Stimulated activated CD8-positive, alpha-beta memory T cell treated with anti-CD3 and anti-CD28 coated beads, Interleukin-4, amount 100 ng/mL, for 24 hours (primary cell): ENCODE results near the gene WARS2.

Experiments
- DNase-seq: peaks from one replicate; pipeline ENCODE4 v3.0.0-alpha.2; 2020; ENCODE audit warnings: low read depth

The WARS2 gene

DNA sequence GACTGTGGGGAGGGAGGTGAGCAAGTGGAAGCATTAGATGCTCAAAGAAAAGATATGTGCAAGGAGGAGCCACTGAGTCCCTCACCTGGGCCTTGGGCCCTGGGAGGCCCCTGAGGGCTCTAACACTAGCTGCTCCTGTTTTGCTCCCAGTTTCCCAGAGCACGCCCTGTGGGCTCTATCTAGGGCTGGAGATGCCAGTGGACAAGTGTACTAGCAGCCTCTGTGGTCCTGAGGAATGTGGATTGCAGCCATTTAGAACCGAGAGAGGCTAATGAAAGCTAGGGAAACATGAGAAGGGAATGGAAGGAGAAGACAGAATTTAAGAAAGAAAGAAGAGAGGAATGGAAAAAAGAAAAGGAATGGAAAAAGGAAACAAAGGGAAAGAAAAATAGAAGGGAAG is 142.3 kb downstream of the WARS2 start:
- DNase-seq, result no peak

DNA sequence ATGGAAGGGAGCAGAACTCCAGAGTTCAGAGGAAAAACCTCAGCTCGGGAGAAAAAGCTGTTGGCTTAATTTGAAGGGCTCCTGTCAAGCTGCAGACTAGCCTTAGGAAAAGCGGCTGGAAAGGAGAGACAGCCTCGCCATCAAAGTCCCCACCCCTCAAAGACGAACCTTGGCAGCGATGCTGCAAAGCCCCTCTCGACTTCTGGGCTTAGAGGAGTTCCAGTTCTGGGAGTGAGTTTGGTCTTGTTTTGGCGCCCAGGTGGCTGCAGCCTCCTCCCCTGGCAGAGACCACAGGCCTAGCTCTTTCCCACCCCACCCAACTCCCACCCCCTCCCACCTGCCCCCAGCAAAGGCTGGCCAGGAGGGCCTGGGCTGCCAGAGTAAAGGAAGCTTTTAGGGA is 143.2 kb downstream of the WARS2 start:
- no peak for DNase-seq

DNA sequence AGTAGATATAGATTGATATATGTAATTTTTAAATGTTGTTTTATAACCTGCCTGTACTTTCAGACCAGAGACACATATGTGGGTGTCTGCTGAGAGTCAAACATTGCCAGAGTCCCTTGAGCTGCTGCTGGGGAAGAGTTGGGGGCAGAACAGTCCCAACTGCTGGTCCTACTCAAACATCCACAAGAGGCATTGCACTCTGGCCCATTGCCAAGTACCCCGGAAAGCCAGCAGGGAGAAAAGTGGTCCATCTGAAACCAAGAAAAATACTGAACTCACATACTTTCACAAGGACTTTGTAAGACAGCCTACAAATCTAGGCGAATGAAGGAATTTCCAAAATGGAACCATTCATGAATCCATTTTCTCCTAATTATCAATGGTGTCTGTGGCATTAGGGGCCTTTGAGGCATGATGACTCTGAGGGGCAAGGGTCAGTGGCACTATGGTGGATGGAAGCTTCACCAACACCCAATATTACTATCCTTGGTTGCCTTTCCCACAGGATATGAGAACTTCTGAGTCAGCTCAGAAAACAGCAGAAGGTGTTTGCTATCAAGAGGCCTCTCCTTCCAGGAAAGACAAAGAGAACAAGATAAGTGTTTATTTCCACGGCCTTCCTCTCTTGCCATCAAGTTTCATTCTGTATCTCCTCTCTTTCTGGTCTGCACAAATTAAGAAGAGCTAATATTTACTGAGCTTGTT is 145.0 kb downstream of the WARS2 start:
- no peak for DNase-seq

DNA sequence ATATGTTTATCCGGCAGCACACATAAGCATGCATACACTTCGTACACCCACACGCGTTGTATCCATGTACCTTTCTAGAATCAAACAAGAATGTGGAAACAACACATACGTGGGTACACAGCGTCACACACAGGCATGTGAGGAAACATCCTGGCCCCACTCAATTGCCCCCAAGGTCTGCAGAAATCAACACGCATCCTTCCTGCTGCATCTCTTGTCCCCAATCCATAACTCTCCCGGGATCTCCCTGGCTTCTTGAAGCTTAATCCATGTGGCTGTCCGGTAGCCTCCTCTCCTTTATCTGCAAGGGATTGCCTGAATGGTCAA is 146.8 kb downstream of the WARS2 start:
- no peak for DNase-seq

DNA sequence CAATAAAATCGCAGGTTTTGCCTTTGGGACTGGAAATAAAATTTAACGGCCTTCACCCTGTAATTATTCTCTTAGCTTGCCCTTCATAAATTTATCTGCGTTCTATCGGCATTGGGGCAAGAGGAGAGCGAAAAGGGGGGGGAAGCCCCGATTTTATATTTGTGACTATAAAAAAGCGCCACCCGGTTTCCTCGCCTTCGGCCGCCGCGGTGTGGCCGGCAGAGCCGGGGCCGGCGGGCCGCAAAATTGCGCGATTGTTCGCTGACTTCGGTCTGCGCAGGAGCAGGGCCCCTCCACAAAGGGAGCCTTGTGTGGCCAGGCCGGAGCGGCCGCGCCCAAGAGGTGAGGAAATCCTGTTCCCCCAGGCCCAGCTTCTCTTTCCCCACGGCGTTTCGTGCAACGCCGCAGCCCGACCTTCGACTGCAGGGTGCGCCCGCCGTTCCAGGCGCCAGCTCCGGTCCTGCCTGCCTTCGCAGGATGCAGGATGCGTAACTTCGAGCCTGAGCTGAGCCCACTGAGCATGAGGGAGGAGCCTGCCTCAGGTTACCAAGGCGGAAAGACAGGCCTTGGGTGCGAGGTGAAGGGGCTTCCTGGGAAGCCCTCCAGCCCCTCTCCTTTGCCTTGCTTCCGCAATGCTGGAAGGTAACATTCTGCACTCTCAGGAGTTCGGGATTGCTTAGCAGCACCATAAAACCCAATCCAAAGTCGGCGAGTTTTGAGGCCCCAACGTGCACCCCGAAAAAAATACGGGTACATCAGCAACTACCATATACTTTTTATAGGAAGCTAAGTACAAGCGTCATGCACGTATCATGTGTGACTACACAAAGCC is 147.4 kb downstream of the WARS2 start:
- DNase-seq, result no peak

DNA sequence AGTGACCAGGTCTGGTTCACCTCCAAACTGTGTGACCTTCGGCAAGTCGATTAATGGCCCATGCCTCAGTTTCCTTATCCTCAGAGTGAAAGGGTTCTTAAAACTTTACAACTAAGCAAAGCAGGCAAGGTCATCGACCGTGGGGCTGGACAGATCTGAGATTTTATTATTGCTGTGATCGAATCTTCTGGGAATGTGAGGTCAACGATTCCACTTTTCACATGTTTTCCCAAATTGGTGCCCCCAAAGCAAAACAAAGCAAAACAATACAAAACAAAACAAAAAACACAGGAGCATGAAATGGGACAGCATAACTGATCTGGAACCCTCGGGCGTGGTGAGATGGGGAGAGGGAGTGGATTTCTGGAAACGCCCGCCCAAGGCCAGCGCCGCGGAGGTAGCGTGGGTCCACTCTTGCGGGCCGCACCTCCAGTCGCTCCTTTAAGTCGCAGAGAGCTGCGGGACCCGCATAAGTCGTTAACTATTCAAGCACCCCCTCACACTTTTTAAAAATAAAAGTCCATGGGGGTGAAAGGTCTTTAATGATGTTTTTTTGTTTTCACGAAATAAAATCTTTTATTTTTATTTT is 148.1 kb downstream of the WARS2 start:
- DNase-seq, result no peak

DNA sequence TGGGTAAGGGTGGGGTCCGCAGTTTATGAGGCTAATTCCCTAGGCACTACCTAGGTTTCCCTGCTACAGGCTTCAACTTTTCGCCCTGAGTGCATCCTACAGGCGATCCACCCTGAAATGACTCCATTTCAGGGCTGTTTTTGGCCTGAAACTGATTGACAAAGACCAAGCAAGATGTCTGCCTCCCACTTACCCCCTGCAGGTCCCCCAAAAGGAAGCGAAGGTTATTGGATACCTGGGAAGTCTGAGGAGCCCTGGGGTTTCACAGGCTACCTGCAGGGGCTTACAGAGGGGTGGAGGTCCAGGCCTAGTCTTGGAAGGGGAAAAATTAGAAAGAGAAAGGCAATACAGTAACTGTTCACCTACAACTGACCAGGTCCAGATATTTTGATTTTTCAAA is 149.0 kb downstream of the WARS2 start:
- DNase-seq, result no peak

DNA sequence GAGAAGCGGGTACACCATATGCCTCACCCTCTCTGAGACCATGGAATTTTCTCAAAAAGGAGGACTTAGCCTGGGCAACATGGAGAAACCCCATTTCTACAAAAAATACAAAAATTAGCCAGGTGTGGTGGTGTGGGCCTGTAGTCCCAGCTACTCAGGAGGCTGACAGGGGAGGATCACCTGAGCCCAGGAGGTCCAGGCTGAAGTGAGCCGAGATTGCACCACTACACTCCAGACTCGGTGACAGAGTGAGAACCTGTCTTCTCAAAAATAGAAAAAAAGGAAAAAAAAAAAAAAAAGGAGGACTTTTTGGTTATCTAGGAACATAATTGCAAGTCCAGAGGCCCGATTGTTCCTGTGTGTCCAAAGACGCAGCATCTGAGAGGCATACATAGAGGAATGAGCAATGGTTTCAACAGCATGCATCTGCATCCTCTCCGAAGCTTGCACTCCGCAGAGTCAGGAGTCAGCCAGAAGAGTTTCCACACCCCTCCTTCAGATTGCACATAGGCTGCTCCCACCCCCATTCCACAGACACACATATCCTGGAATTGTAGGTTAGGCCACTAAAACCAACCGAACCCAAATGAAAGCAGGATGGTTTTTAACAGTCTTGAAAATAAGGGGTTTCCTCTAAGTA is 149.8 kb downstream of the WARS2 start:
- no peak for DNase-seq

DNA sequence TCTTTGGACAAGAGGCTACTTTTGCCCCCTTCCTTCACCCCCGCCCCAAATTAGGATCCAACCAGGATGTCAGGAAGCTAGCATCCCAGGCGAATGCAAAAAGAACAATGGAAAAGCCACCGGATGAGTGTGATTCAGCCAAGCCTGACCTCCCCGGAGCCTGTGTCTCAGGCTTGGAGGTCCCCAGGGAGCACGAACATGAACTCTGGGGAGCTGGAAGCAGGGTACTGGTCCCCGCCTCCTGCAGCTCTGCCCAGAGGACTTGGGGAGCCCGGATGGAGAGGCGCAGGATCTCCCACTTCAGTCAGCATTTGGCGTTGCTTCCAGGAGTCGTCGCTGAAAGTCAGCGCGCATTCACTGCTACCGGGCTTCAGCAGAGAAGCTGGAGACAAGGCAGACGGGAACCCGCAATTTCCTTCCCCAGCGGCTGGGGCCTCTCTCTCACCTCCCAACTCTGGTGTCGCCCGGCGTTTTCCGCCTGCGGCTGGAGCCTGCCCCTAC is 150.5 kb downstream of the WARS2 start:
- DNase-seq, result no peak

DNA sequence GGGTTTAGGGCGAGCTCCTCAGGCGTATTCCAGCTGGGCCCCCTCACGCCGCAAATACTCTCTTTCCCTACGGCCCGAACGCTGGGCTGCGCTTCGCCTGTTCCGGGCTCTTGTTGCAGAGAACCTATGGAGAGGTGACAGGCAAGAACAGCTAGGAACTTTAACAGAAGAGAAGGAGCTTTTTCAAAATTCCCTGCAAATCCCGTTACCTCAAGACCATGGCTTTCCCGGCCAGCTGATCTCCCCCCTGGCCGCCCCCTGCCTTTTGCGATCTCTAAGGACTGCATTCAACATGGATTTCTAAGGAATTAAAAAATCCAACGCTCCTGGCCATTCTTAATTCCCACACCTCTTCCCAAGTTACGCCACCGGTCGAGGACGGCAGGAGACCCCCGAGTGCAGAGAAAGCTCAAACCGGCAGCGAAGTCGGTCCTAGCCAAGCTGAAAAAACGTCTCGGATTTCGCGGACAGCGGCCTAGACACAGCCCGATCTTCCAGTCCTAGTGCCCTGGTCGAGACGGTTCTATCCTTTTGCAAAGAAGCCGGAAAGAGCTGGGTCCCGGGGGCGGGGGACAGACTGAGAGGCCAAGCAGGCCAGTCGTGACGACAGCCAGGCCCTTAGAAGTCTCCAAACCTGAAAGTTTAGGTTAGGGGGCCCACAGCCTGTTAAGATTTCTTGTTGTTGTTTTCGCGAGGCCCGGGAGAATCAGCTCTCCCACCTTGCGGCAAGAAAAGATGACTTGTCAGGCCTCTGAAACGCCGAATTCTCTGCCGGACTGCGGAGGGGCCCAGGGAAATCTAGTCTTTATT is 151.2 kb downstream of the WARS2 start:
- DNase-seq, result no peak

DNA sequence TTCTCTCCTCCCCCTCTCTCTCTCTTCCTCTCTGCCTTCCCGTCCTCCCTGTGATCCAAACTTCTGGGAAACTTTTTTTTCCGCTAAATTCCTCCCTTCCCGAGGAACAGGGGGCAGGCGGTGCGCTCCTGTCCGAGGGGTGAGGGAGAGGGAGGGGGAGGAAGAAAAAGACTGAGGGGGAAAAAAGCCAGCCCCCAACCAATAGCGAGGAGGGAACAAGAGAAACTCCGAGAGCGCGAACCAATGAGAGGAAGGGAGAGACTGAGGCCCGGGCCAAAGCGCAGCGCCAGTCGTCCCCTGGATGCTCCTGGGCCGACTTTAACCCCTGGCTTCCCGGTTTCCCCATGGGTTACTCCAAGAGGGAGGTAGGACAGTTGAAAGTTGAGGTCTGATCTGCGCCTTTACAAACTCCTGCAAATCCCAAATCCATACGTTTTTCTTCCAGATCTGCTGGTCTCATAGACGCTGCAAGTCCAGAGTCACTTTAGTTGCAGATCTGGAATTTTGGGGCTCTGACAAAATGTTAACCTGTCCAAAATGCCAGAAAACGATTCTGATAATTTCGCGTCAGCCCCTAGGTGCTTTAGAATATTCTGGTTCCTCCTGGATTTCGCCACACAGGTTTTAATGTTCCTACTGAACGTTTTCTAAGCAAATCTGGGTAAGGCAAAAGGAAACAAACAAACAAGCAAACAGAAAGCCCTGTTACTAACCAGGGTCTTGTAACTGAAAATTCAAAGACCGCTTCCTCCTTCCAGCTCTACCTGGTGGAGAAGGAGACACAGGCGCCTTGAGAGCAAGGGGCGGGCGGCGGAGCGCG is 152.1 kb downstream of the WARS2 start, which contains the start of gene TBX15:
Gene TBX15 (minus strand): TSS at position 158 of the 820 bp plus-strand sequence. CDS start 548 bp downstream, outside the sequence.
- DNase-seq, result no peak

DNA sequence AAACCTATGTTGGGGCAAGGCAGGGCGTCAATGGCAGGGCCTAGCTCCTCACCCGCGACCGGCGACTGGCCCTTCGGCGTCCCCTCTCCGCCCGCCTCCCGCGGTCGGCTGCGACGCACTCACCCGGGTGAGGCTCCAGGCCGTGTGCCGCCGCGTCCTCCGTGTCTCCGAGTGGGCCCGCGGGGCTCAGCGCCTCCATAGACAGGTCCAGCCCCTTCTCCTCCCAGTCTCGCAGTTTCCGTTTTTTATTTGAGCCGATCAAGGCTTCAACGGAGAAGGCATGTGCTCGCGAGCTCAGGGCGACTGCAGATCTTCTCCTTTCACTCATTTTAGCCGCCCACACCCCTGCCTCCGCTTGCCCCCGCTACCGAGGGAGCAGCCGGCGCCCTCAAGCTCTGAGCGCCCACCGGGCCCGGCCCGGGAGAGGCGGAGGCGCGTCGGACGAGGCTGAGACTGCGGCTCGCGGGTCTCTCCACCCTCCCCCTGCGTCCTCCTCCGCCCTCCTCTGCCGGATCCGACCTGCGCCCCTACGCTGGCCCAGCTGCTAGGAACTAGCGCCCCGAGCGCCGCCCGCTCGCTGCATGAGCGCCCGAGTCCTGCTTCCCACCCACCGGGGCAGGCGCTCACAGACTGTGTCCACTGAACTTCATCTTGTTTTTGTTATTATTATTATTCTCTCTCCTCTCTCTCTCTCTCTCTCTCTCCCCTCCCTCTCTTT is 152.8 kb downstream of the WARS2 start:
- no peak for DNase-seq

DNA sequence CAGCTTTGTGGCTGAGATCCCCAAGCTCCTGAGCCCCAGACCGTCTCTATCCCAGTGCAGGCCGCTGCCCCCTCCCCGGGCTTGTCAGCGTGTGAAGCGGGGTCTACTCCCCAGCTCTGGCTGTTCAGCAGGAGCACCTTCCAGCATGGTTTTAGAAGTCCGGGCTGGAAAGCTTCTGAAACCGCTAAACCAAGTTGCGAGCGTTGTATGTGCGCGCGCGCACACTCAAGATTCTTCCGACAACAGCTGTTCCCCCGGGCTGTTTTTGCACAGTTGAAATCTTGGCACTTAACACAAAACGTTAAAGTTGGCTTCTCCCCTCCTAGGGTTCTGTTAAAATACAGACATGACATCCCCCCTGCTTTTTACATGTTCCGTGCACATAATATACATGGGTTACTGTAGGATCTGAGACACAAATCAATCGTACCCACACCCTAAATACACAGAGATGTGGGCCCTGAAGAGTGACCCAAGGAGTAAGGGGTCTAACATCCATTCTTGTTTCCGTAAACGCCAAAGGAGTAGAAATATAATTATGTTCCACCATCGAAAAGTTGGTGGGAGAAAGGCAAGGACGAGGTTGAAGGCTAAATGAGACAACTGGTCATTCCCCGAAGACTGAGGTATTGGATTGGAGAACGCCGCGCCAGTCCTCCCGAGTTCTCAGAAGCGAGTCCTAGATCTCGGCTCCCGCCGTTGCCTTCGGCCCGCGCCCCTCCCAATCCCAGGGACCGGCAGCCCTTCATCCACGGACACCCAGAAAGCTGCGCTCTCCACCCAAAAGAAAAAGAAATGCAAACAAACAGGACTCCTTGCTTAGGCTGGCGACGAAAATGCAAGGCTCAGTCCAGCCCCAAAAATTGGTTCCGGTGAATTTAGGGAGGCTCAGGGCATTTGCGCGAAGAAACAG is 153.6 kb downstream of the WARS2 start:
- no peak for DNase-seq

DNA sequence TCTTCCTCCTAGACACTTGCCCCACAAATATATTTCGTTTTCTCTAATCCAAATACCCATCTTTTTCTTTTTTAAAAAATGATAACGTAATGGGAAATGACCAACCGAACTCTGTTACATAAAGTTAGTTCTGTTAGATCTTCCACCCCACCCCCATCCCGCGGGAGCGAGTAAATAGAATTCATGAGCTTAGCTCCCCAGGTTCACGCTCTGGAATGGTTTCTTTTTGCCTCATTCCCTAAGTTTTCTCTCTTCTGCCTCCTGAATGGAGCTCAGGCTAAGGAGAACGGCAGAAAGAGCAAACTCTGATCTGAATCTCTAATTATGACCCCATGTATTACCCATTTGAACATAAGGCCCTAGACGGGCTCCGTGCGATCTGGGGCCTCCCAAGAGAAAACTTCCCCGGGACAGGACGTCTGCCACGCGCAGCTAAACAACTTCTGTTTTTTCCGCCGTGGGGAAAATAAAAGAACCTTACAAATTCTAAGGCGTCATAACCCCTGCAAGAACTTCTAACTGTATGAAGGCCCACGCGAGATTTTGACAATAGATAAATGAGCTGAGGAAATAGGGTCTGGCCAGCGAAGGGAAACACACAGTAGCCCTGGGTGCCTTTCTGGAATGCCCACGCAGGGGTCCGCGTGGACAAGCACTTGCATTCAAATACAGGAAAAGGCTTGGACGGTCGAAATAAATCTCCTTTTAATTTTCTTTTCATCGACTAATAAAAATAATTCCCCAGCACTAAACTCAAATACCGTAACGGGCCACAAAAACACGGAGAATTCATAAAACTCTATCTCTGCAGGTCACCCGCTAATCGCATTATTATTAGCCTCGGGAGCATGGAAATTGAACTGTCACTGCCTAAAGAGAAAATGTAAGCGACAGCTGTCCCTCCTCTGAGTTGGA is 154.6 kb downstream of the WARS2 start:
- no peak for DNase-seq

DNA sequence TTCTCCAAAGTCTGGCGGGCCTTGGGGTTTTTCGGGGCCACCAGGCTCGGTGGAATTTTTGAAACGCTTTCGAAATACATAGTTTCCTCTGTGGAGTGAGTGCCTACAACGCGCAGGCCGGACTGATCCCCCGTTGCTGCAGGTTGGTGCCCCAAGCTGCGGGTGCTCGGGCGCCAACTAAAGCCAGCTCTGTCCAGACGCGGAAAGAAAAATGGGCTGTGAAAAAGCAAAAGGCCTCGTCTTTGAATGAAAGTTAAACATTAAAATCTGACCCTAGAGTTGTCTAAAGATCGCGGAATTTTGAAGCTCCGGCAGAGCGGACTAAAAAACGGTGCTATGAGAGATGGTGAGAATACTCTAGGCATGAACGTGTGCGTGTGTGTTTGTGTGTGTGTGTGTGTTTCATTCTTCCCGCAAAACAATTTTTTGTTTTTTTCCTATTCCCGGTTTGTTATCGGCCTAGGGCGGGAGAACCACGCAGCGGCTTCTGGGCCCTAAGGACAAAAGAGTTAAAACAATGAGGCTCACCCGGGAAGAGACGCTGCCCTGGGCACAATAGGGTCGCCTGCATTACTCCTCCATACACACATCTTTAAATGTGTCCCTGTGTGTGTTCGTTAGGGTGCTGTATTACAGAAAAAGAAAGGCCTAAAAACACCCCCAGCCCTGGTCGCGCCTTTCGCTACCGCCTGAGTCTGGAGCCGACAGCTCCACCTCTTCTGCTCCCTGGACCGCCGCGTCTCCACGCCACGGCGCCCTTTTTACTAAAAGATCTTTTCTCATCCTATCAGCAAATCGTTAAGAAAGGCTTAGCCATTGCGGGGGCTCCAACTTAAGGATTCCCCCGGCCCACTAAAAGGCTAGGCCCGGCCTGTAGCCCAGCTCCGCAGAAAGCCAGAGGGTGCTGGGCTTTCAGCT is 155.5 kb downstream of the WARS2 start:
- DNase-seq, result no peak

DNA sequence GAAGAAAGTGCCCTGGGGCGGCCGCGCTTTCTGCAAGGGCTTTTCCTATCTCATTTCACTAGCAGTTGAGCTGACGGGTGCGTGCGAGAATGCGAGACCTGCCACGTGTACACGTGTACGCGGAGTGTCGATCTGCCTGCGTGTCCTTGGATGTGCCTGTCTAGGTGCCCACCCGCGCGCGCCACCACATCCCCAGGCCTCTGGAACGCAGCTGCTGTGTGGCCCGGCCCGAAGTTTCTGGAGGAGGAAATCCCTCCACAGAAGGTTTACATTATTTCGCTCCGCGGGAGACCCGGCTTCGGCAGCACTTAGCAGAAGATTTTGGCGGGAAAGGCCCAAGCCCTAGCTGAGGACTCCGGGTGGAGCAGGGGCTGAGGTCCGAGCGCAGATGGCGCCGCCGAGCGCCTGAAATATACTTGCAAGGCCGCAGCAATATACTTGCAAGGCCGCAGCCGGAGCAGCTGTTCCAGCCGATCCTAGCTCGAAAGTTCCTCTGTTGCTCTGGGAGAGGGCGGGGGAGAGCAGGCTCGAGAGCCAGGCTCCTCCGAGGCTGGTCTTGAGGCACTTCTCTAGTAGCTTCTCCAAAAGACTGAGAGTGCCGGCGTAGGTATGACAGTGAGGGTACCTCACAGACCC is 156.2 kb downstream of the WARS2 start:
- no peak for DNase-seq
